Trophoblast cell (in vitro differentiated cells and primary cell): ENCODE data around the gene MCU.
"Not testable (repeated sequence)": the region's sequence is repeated elsewhere in the genome, so short reads cannot be mapped to it uniquely, and the experiment has no call there.

Source experiments
- DNase-seq, 2 donors: peaks; one replicate each; pipeline ENCODE4 v3.0.0-alpha.2; 2016
- H2AFZ ChIP-seq: 2 replicates; pipeline ENCODE4 v1.6.1; 2013; ENCODE audit warnings: low read length, moderate library complexity, mild to moderate bottlenecking; ENCODE audit not compliant: insufficient read depth, poor library complexity
- H2AK5ac ChIP-seq: 2 replicates; pipeline ENCODE4 v1.6.1; 2013; ENCODE audit warnings: mild to moderate bottlenecking, low read length
- H2BK120ac ChIP-seq: 2 replicates; pipeline ENCODE4 v1.6.1; 2013; ENCODE audit warnings: low read length, mild to moderate bottlenecking, moderate library complexity; ENCODE audit not compliant: insufficient read depth, poor library complexity
- H2BK12ac ChIP-seq: 2 replicates; pipeline ENCODE4 v1.6.1; 2013; ENCODE audit warnings: mild to moderate bottlenecking, low read length, moderate library complexity
- H2BK5ac ChIP-seq: 2 replicates; pipeline ENCODE4 v1.6.1; 2013; ENCODE audit warnings: low read length, low read depth, moderate library complexity, mild to moderate bottlenecking; ENCODE audit not compliant: poor library complexity
- H3K14ac ChIP-seq: 2 replicates; pipeline ENCODE4 v1.6.1; 2013; ENCODE audit warnings: mild to moderate bottlenecking, low read length
- H3K18ac ChIP-seq: 2 replicates; pipeline ENCODE4 v1.6.1; 2013; ENCODE audit warnings: mild to moderate bottlenecking, low read length
- H3K23ac ChIP-seq: 2 replicates; pipeline ENCODE4 v1.6.1; 2013; ENCODE audit warnings: low read length
- H3K27ac ChIP-seq: 2 replicates; pipeline ENCODE4 v1.5.1; 2013; ENCODE audit warnings: low read depth, mild to moderate bottlenecking, inconsistent platforms, low read length, moderate library complexity
- H3K27me3 ChIP-seq: 2 replicates; pipeline ENCODE4 v1.6.1; 2013; ENCODE audit warnings: inconsistent platforms, mild to moderate bottlenecking, low read length, moderate library complexity; ENCODE audit not compliant: insufficient read depth
- H3K36me3 ChIP-seq, 2 experiments: 1 replicate in 1 of 2; 2 replicates in 1 of 2; pipeline ENCODE4 v1.6.1; 2013; ENCODE audit warnings: low read length in 2 of 2, mild to moderate bottlenecking in 2 of 2, moderate library complexity in 1 of 2; ENCODE audit not compliant: insufficient read depth in 2 of 2, control insufficient read depth in 1 of 2
- H3K4ac ChIP-seq: 2 replicates; pipeline ENCODE4 v1.6.1; 2013; ENCODE audit warnings: low read depth, mild to moderate bottlenecking, low read length, moderate library complexity
- H3K4me1 ChIP-seq, 2 experiments: 1 replicate in 1 of 2; 2 replicates in 1 of 2; pipeline ENCODE4 v1.6.1; 2013; ENCODE audit warnings: low read length in 2 of 2, mild to moderate bottlenecking in 2 of 2, moderate library complexity in 1 of 2; ENCODE audit not compliant: insufficient read depth in 2 of 2, control insufficient read depth in 1 of 2
- H3K4me2 ChIP-seq: 2 replicates; pipeline ENCODE4 v1.6.1; 2013; ENCODE audit warnings: inconsistent platforms, mild to moderate bottlenecking, low read length, moderate library complexity
- H3K4me3 ChIP-seq: 2 replicates; pipeline ENCODE4 v1.5.1; 2013; ENCODE audit warnings: mild to moderate bottlenecking, low read depth, low read length, inconsistent platforms
- H3K79me1 ChIP-seq: one replicate; pipeline ENCODE4 v1.6.1; 2013; ENCODE audit warnings: low read length
- H3K79me2 ChIP-seq: 2 replicates; pipeline ENCODE4 v1.6.1; 2013; ENCODE audit warnings: low read length, mild to moderate bottlenecking; ENCODE audit not compliant: control insufficient read depth, insufficient read depth, poor library complexity
- H3K9ac ChIP-seq: 2 replicates; pipeline ENCODE4 v1.6.1; 2013; ENCODE audit warnings: mild to moderate bottlenecking, low read length
- H3K9me3 ChIP-seq: 2 replicates; pipeline ENCODE4 v1.6.1; 2013; ENCODE audit warnings: low read depth, mild to moderate bottlenecking, control low read depth, inconsistent platforms, low read length; ENCODE audit not compliant: insufficient read depth
- H4K12ac ChIP-seq: 2 replicates; pipeline ENCODE4 v1.6.1; 2013; ENCODE audit warnings: low read depth, mild to moderate bottlenecking, low read length, moderate library complexity
- H4K8ac ChIP-seq: 2 replicates; pipeline ENCODE4 v1.6.1; 2013; ENCODE audit warnings: low read depth, mild to moderate bottlenecking, low read length, moderate library complexity
- H4K91ac ChIP-seq: one replicate; pipeline ENCODE4 v1.6.1; 2013; ENCODE audit warnings: low read depth, mild to moderate bottlenecking, low read length, moderate library complexity
- WGBS: extraction: QIAGEN DNeasy Blood & Tissue Kit; methylation state at CpG from one replicate; pipeline ENCODE4 v1.1.7; 2013; ENCODE audit warnings: missing lambda C conversion rate; ENCODE audit not compliant: insufficient read length, insufficient coverage; ENCODE audit errors: extremely low coverage; 5-methylcytosine and 5-hydroxymethylcytosine counted together

Gene MCU

DNA sequence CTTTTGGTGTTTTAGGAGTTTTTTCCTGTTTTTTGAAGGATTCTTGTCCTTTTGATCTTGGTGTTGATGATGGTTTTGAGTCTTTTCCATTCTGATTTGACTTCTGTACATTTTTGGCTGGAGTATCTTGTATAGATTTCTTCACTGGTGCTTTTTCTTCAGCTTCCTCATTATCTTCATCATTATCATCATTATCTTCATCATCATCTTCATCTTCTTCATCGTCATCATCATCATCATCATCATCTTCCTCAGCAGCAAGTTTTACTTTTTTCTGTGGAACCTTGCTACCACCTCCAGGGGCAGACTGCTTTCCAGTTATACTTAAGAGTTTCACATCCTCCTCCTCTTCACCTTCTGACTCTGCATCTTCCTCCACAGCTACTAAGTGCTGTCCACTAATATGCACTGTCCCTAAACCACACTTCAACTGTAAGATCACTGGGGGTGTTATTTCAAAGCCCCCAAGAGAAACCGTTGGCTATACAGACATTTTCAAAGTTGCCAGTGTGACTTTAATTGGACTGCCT lies 225.9 kb downstream of the MCU start:
- H4K8ac ChIP-seq, H3K9ac ChIP-seq, H3K14ac ChIP-seq, H3K27me3 ChIP-seq, H3K9me3 ChIP-seq, H2AK5ac ChIP-seq, H3K27ac ChIP-seq, H3K23ac ChIP-seq, H2BK120ac ChIP-seq, H2BK5ac ChIP-seq, H3K36me3 ChIP-seq, H2BK12ac ChIP-seq, H3K18ac ChIP-seq, H3K4ac ChIP-seq, H3K79me1 ChIP-seq, H3K4me3 ChIP-seq, H3K79me2 ChIP-seq, DNase-seq, H4K12ac ChIP-seq, H2AFZ ChIP-seq, H3K4me1 ChIP-seq, H3K4me2 ChIP-seq, H4K91ac ChIP-seq: not testable (repeated sequence)
- 100% methylated on average over 1 of the region's 2 CpGs for WGBS

DNA sequence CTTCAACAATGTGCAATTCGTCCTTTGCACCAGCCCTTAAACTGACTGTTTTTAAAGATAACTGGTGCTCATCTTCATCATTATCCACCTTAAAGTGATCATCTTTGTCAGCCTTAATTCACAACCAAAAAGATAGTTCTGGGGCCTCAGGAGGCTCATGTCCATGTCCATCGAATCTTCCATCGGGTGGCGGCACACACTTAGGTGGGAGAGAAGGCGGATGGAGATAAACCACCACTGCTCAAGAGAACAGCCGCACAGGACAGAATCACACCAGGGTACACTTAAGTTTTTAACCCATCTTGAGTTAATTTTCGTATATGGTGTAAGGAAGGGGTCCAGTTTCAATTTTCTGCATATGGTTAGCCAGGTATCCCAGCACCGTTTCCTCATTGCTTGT lies 226.4 kb downstream of the MCU start:
- no CpG with 5 or more reads among the region's 8 CpGs for WGBS

DNA sequence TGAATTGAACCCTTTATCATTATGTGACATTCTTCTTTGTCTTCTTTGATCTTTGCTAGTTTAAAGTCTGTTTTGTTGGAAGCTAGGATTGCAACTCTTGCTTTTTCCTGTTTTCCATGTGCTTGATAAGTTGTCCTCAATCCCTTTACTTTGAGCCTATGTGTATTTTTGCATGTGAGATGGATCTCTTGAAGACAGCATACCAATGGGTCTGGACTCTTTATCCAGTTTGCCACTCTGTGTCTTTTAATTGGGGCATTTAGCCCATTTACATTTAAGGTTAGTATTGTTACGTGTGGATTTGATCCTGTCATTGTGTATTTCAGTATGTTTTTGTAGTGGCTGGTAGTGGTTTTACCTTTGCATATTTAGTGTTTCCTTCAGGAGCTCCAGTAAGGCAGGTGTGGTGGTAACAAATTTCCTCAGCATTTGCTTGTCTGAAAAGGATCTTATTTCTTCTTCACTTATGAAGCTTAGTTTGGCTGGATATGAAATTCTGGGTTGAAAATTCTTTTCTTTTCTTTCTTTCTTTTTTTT lies 229.3 kb downstream of the MCU start:
- WGBS = no CpG with 5 or more reads among the region's 1 CpG
- not testable (repeated sequence) for H3K9me3 ChIP-seq

More for the DNA sequence above, 226.4 kb downstream of the MCU start:
- no peak overlapping the region for H3K4me3 ChIP-seq
- no peaks in the 10 kb centered on the region for H3K4me1 ChIP-seq
- no peak overlapping the region for H2BK120ac ChIP-seq
- no peak overlapping the region for H2AFZ ChIP-seq
- H2AK5ac ChIP-seq = no peak overlapping the region
- no peaks in the 10 kb centered on the region for H3K36me3 ChIP-seq
- no peak overlapping the region for H3K27ac ChIP-seq
- no peaks in the 10 kb centered on the region for H3K27me3 ChIP-seq
- no peak overlapping the region for H4K8ac ChIP-seq
- H3K9ac ChIP-seq = no peak overlapping the region
- H4K91ac ChIP-seq = no peak overlapping the region
- no peak overlapping the region for H2BK5ac ChIP-seq
- DNase-seq = no peak
- no peak overlapping the region for H4K12ac ChIP-seq
- H3K23ac ChIP-seq = no peak overlapping the region
- no peaks in the 10 kb centered on the region for H3K9me3 ChIP-seq
- H3K79me2 ChIP-seq = no peaks in the 10 kb centered on the region
- H3K4ac ChIP-seq = no peak overlapping the region
- H3K18ac ChIP-seq = no peak overlapping the region
- no peak overlapping the region for H2BK12ac ChIP-seq
- H3K4me2 ChIP-seq = no peak overlapping the region
- no peak overlapping the region for H3K14ac ChIP-seq
- no peaks in the 10 kb centered on the region for H3K79me1 ChIP-seq

DNA sequence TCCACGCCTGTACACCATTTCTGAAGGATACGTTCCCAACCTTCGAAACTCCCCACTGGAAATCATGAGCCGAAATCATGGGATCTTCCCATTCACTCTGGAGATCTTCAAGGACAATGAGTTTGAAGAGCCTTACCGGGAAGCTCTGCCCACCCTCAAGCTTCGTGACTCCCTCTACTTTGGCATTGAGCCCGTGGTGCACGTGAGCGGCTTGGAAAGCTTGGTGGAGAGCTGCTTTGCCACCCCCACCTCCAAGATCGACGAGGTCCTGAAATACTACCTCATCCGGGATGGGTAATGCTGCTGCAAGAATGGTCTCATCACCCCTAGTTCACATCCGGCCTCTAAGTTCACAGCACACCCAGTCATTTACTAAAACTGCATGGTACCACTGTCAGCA lies 232.4 kb downstream of the MCU start:
- Histone ChIP-seq H2BK12ac (no peak overlapping the region), H3K79me1 (no peaks in the 10 kb centered on the region), H3K18ac (no peak overlapping the region), H3K4me2 (no peak overlapping the region), H3K4ac (no peak overlapping the region), H2BK120ac (no peak overlapping the region), H4K12ac (no peak overlapping the region), H3K27me3 (no peaks in the 10 kb centered on the region), H3K4me3 (no peak overlapping the region), H2BK5ac (no peak overlapping the region), H4K8ac (no peak overlapping the region), H4K91ac (no peak overlapping the region), H3K27ac (no peak overlapping the region), H3K9me3 (no peaks in the 10 kb centered on the region), H3K36me3 (no peaks in the 10 kb centered on the region), H2AFZ (no peak overlapping the region), H3K23ac (no peak overlapping the region), H3K14ac (no peak overlapping the region), H3K79me2 (no peaks in the 10 kb centered on the region), H3K4me1 (no peaks in the 10 kb centered on the region), H2AK5ac (no peak overlapping the region), H3K9ac (no peak overlapping the region)
- no peak for DNase-seq
- no CpG with 5 or more reads among the region's 13 CpGs for WGBS

More for the DNA sequence above, 229.3 kb downstream of the MCU start:
- H2AK5ac ChIP-seq, H2AFZ ChIP-seq, H4K91ac ChIP-seq, H3K4ac ChIP-seq, H4K12ac ChIP-seq, H4K8ac ChIP-seq, H3K4me2 ChIP-seq, H3K36me3 ChIP-seq, H3K79me2 ChIP-seq, H3K27me3 ChIP-seq, H3K27ac ChIP-seq, H3K14ac ChIP-seq, H3K4me1 ChIP-seq, H3K79me1 ChIP-seq, H2BK12ac ChIP-seq, H3K4me3 ChIP-seq, H3K18ac ChIP-seq, H2BK120ac ChIP-seq, H3K9ac ChIP-seq, H2BK5ac ChIP-seq, H3K23ac ChIP-seq, DNase-seq: not testable (repeated sequence)
